COR-L47 (cell line): Measurements from ENCODE around the gene PTPRG.
A peak's percentile ranks its signal among the peaks of the same experiment; 100 is the strongest.
"Not testable (repeated sequence)": the region's sequence is repeated elsewhere in the genome, so short reads cannot be mapped to it uniquely, and the experiment has no call there.

Experiments used
- DNase-seq: peaks from one replicate; lab custom pipeline; 2025; lab: John Stamatoyannopoulos, UW

The PTPRG gene

GRCh38 chr3:61561374-61562041 lies at the start of gene PTPRG:
TSS of gene PTPRG (plus strand) at chr3:61561571. CDS start at chr3:61562288, 717 bp downstream.
- DNase-seq: peak; percentile 77

GRCh38 chr3:61518590-61518989 lies 42.8 kb upstream of the PTPRG start:
- DNase-seq: no peak

GRCh38 chr3:61520966-61521628 lies 40.3 kb upstream of the PTPRG start:
- no peak for DNase-seq

GRCh38 chr3:61522060-61522459 lies 39.3 kb upstream of the PTPRG start:
- DNase-seq: no peak

GRCh38 chr3:61522626-61523025 lies 38.7 kb upstream of the PTPRG start:
- no peak for DNase-seq

GRCh38 chr3:61524933-61525332 lies 36.4 kb upstream of the PTPRG start:
- no peak for DNase-seq

GRCh38 chr3:61526308-61526707 lies 35.1 kb upstream of the PTPRG start:
- no peak for DNase-seq

GRCh38 chr3:61527011-61527410 lies 34.4 kb upstream of the PTPRG start:
- DNase-seq: no peak

- DNase-seq: peak; percentile 20
These were observed 31.0 kb upstream of the PTPRG start for GRCh38 chr3:61530355-61530754.

- DNase-seq: no peak
These were observed 29.8 kb upstream of the PTPRG start for GRCh38 chr3:61531528-61531927.

- DNase-seq: no peak
These were observed 28.5 kb upstream of the PTPRG start for GRCh38 chr3:61532739-61533500.

GRCh38 chr3:61535826-61536225 lies 25.5 kb upstream of the PTPRG start:
- no peak for DNase-seq

- DNase-seq: no peak
These were observed 24.0 kb upstream of the PTPRG start for GRCh38 chr3:61537366-61537765.

GRCh38 chr3:61538486-61538885 lies 22.9 kb upstream of the PTPRG start:
- no peak for DNase-seq

GRCh38 chr3:61541694-61542093 lies 19.7 kb upstream of the PTPRG start:
- no peak for DNase-seq

- no peak for DNase-seq
These were observed 15.7 kb upstream of the PTPRG start for GRCh38 chr3:61545716-61546115.

GRCh38 chr3:61547625-61548024 lies 13.7 kb upstream of the PTPRG start:
- DNase-seq: no peak

GRCh38 chr3:61552704-61553103 lies 8.7 kb upstream of the PTPRG start:
- DNase-seq: not testable (repeated sequence)

- no peak for DNase-seq
These were observed 2.1 kb upstream of the PTPRG start for GRCh38 chr3:61559136-61559731.

GRCh38 chr3:61560517-61561373 lies 626 bp upstream of the PTPRG start:
- peak; percentile 58 for DNase-seq

- no peak for DNase-seq
These were observed 810 bp downstream of the PTPRG start for GRCh38 chr3:61562042-61562720.
